Duodenal mucosa (tissue), 2 donors: ENCODE results near the gene PROSER2.

Experiments used
- H3K27ac ChIP-seq: one replicate; pipeline ENCODE4 v1.7.0; 2013; ENCODE audit warnings: low read depth, low read length
- H3K27me3 ChIP-seq, 2 donors: one replicate each; pipeline ENCODE4 v1.7.0; 2013; ENCODE audit warnings: low read length in 2 of 2, control low read depth in 1 of 2; ENCODE audit not compliant: insufficient read depth in 2 of 2, control insufficient read depth in 1 of 2
- H3K36me3 ChIP-seq, 2 donors: one replicate each; pipeline ENCODE4 v1.7.0; 2013; ENCODE audit warnings: low read length in 2 of 2, control low read depth in 1 of 2; ENCODE audit not compliant: insufficient read depth in 2 of 2, control insufficient read depth in 1 of 2
- H3K4me1 ChIP-seq, 2 donors: one replicate each; pipeline ENCODE4 v1.7.0; 2013; ENCODE audit warnings: low read length in 2 of 2, control low read depth in 1 of 2; ENCODE audit not compliant: insufficient read depth in 2 of 2, control insufficient read depth in 1 of 2
- H3K4me3 ChIP-seq, 2 donors: one replicate each; pipeline ENCODE4 v1.7.0; 2013; ENCODE audit warnings: low read length in 2 of 2, low read depth in 1 of 2
- H3K9ac ChIP-seq, 2 donors: one replicate each; pipeline ENCODE4 v1.7.0; 2013; ENCODE audit warnings: low read length in 2 of 2, low read depth in 1 of 2
- H3K9me3 ChIP-seq, 2 donors: one replicate each; pipeline ENCODE4 v1.7.0; 2013; ENCODE audit warnings: low read length in 2 of 2, control low read depth in 1 of 2; ENCODE audit not compliant: control insufficient read depth in 1 of 2

The PROSER2 gene

GRCh38 chr10:11901833-11902475 lies 78.8 kb downstream of the PROSER2 start:
- no peaks in the 10 kb centered on the region for H3K27me3 ChIP-seq
- no peak overlapping the region for H3K27ac ChIP-seq
- H3K36me3 ChIP-seq = no peaks in the 10 kb centered on the region
- no peak overlapping the region for H3K9ac ChIP-seq
- H3K9me3 ChIP-seq = no peaks in the 10 kb centered on the region
- no peaks in the 10 kb centered on the region for H3K4me1 ChIP-seq
- H3K4me3 ChIP-seq = no peak overlapping the region

GRCh38 chr10:11902646-11903045 lies 79.5 kb downstream of the PROSER2 start:
- no peaks in the 10 kb centered on the region for H3K36me3 ChIP-seq
- H3K9me3 ChIP-seq = no peaks in the 10 kb centered on the region
- no peak overlapping the region for H3K4me3 ChIP-seq
- H3K27ac ChIP-seq = no peak overlapping the region
- H3K4me1 ChIP-seq = no peaks in the 10 kb centered on the region
- no peaks in the 10 kb centered on the region for H3K27me3 ChIP-seq
- H3K9ac ChIP-seq = no peak overlapping the region

GRCh38 chr10:11906714-11907113 lies 83.6 kb downstream of the PROSER2 start:
- Histone ChIP-seq H3K9ac (no peak overlapping the region), H3K4me1 (no peaks in the 10 kb centered on the region), H3K27ac (no peak overlapping the region), H3K36me3 (no peaks in the 10 kb centered on the region), H3K9me3 (no peaks in the 10 kb centered on the region), H3K4me3 (no peak overlapping the region), H3K27me3 (no peaks in the 10 kb centered on the region)

GRCh38 chr10:11907914-11908313 lies 84.8 kb downstream of the PROSER2 start:
- Histone ChIP-seq H3K4me1 (no peaks in the 10 kb centered on the region), H3K4me3 (no peak overlapping the region), H3K27me3 (no peaks in the 10 kb centered on the region), H3K9me3 (no peaks in the 10 kb centered on the region), H3K9ac (no peak overlapping the region), H3K27ac (no peak overlapping the region), H3K36me3 (no peaks in the 10 kb centered on the region)

DNA sequence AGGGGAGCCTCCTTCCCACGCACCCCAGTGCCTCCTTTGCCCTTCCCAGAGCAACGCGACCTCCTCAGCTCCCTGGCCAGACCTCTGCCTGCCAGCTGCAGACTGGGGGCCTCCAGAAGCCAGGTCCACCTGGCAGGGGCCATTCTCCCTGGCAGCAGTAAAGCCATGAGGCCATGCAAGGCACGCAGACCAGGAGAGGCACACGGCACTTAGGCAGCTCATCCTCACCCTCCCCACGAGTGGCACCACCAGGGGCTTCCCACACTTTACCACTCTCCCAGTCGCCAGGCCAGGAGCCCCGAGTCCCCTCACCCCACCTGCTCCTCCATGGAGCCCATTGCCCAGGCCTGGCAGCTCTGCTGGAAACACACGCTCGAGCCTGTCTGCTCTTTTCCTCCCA lies 85.4 kb downstream of the PROSER2 start:
- no peak overlapping the region for H3K27ac ChIP-seq
- no peak overlapping the region for H3K4me3 ChIP-seq
- no peaks in the 10 kb centered on the region for H3K36me3 ChIP-seq
- H3K9ac ChIP-seq = no peak overlapping the region
- no peaks in the 10 kb centered on the region for H3K27me3 ChIP-seq
- no peaks in the 10 kb centered on the region for H3K4me1 ChIP-seq
- H3K9me3 ChIP-seq = no peaks in the 10 kb centered on the region

GRCh38 chr10:11908991-11909390 lies 85.8 kb downstream of the PROSER2 start:
- no peak overlapping the region for H3K27ac ChIP-seq
- H3K36me3 ChIP-seq = no peaks in the 10 kb centered on the region
- no peak overlapping the region for H3K9ac ChIP-seq
- H3K4me3 ChIP-seq = no peak overlapping the region
- H3K27me3 ChIP-seq = no peaks in the 10 kb centered on the region
- H3K9me3 ChIP-seq = no peaks in the 10 kb centered on the region
- no peaks in the 10 kb centered on the region for H3K4me1 ChIP-seq

DNA sequence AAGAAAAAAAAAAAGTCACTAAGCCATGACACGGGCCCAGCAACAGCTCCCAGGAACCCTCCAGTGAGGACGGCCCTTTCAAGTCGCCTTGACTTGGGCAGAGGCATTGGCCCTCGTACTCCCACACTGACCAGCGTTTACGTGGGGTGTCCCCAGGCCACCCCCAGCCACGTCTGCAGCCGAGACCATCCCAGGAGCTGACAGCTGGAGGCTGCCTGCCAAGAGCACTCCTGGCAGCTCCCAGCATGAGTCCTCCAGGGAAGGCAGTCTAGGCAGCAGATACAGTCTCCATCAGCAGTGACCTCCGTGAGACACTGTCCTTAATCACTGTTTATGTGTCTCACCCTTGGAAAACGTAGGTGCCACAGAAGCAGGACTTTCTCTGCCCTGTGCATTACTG lies 86.5 kb downstream of the PROSER2 start:
- H3K27ac ChIP-seq = no peak overlapping the region
- H3K9me3 ChIP-seq = no peaks in the 10 kb centered on the region
- H3K9ac ChIP-seq = no peak overlapping the region
- no peak overlapping the region for H3K4me3 ChIP-seq
- no peaks in the 10 kb centered on the region for H3K27me3 ChIP-seq
- H3K4me1 ChIP-seq = no peaks in the 10 kb centered on the region
- H3K36me3 ChIP-seq = no peaks in the 10 kb centered on the region

DNA sequence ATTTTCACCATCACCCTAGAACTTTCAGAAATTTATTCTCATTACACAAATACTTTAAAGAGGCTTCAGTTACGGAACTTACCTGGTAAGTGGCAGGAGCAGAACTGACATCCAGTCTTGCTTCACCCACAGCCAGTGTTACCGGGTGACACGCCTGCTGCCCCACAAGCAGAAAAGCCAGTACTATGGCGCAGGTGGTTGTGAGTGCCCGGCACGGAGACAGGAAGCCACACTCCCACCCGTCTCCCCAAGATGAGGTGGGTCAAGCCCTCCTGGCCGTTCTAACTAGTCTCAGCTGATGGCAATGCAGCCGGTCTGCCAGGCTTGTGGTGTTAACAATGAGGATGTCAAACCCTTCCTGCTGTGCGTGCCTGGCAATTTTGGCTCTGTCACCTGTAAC lies 86.9 kb downstream of the PROSER2 start:
- H3K27ac ChIP-seq = no peak overlapping the region
- H3K4me1 ChIP-seq = no peaks in the 10 kb centered on the region
- no peaks in the 10 kb centered on the region for H3K27me3 ChIP-seq
- H3K9ac ChIP-seq = no peak overlapping the region
- H3K9me3 ChIP-seq = no peaks in the 10 kb centered on the region
- no peak overlapping the region for H3K4me3 ChIP-seq
- no peaks in the 10 kb centered on the region for H3K36me3 ChIP-seq

GRCh38 chr10:11913079-11913641 lies 90.0 kb downstream of the PROSER2 start:
- no peak overlapping the region for H3K9ac ChIP-seq
- H3K4me1 ChIP-seq = no peaks in the 10 kb centered on the region

DNA sequence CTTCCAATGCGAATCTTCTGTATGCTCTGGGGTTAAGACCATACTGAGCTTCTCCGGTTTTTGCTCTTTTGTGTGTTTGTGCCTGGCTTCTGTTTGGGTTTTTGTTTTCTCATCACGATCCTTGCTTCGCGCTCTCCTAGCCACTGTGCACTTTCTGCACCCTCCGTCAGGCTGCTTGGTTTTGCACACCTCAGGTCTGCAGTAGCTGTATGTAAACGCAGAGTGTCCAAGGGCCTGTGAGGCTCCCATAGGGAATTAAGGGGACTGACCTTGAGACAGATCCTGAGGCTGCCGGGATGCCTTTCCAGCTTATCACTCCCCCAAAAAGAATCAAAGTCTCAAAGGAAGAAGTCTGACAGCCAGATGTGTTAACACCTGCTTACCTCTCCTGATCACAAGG lies 95.2 kb downstream of the PROSER2 start:
- Histone ChIP-seq H3K9me3 (no peaks in the 10 kb centered on the region), H3K9ac (no peak overlapping the region), H3K4me3 (no peak overlapping the region), H3K4me1 (no peaks in the 10 kb centered on the region), H3K27me3 (no peaks in the 10 kb centered on the region), H3K36me3 (peaks cover 22 to 30% of the 10 kb centered on the region in 2 donors), H3K27ac (no peak overlapping the region)

More at GRCh38 chr10:11913079-11913641, 90.0 kb downstream of the PROSER2 start:
- H3K9me3 ChIP-seq = no peaks in the 10 kb centered on the region
- H3K27ac ChIP-seq = no peak overlapping the region
- H3K27me3 ChIP-seq = no peaks in the 10 kb centered on the region
- no peak overlapping the region for H3K4me3 ChIP-seq
- no peaks in the 10 kb centered on the region for H3K36me3 ChIP-seq
